Retina (tissue), 1 donor: ENCODE data around the gene FUOM.
A peak's percentile ranks its signal among the peaks of the same experiment; 100 is the strongest.

Experiments used
- DNase-seq: peaks from one replicate; pipeline ENCODE4 v3.0.0-alpha.2; 2016

The FUOM gene

DNA sequence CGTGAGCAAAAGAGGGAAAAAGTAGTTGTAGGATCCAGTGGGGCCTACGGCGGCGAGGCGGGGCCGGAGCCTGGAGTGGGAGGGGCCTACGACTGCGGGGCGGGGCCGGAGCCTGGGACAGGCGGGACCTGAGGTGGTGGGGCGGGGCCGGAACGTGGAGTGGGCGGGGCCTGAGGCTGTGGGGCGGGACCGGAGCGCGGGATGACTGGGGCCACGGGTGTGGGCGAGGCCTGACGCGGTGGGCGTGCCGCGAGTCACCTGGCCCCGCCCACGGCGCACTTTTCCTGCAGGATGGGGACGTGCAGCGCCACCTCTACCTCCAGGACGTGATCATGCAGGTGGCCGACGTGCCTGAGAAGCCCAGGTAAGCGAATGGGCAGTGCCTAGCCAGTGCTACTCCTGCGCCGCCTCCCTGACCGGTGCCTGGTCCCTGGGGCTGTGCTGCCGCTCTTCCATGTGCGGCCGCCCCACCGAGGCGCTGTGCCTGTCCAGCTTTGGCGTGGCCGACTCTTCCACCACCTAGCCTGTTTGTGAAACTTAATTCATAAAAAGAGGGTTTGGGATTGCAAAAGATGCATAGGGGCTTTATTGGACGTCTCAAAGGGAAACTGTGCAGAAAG lies 48.6 kb downstream of the FUOM start:
- DNase-seq: no peak

DNA sequence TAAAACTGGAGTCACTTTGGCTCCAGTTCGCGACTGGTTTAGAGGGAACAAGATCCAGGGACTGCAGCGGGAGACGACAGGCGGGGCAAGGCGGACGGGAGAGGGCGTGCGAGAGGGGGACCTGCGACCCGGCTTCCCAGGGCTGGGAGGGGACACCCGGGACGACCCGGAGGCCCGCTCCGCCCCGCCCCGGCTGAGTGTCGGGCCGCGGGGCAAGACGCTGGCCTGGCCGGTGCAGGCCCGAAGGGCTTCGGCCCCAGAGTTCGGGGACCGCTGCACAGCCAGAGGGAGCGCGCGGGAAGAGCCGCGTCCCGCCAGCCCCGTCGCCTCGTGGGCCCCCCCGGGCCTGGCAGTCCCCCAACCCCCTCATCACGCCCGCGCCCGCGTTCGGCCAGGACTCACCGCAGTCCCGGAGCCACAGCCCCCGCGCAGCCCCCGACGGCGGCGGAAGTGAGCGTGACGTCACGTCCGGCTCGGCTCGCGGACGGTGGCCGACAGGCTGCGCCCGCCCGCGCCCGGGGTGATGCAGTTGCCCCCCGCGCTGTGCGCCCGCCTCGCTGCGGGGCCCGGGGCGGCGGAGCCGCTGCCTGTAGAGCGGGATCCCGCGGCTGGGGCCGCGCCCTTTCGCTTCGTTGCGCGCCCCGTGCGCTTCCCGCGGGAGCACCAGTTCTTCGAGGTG lies 49.3 kb downstream of the FUOM start, which contains the start of the genes TUBGCP2 and ZNF511:
TSS of gene TUBGCP2 (minus strand) at position 452 of the 679 bp plus-strand sequence. CDS start 5,931 bp downstream, outside the sequence.
TSS of gene ZNF511 (plus strand) at position 494 of the 679 bp plus-strand sequence. CDS start at position 524, 30 bp downstream.
- peak; percentile 94 for DNase-seq

DNA sequence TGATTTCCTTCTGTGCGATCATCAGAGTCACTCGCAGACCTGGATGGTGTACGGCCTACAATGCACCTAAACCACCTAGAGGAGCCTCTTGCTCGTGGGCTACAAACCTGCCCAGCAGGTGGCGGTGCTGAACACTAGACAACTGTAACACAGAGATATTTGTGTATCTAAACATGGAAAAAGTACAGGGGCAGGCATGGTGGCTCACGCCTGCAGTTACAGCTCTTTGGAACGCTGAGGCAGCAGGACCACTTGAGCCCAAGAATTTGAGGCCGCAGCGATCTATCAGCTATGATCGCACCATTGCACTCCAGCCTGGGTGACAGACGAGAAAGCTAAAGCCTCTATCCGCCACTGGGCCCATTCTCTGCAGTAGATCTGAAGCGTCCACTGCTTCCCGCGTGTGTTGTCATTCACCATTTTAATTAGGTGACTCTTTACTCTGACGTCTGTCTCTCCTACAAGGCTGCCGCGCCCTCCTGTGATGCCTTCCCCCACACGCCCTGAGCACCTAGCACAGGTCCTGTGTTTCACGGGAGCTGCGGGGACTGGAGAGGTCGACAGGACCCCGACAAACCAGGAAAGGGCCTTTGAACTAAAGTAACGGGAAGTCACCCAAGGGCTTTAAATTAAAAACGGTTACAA lies 49.9 kb downstream of the FUOM start:
- peak; percentile 58 for DNase-seq

DNA sequence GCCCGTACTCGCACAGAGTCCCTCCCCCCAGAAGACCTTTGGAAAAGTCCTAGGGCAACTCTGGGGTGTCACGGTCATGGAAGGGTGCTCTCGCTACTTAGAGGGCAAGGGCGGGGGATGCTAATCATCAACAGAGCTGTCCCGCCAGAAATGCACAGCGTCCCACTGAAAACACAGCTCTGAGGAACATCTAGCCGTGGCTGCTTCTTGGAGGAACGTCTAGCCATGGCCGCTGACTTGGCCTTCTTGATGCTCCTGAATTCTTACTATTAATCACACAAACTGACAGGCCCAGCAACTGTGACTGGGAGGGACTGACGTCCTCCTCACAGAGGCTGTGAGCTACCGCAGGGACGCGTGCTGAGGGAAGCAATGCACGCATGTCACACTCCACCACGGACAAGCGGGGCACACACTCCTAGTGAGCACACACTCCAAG lies 50.9 kb downstream of the FUOM start:
- DNase-seq: no peak

DNA sequence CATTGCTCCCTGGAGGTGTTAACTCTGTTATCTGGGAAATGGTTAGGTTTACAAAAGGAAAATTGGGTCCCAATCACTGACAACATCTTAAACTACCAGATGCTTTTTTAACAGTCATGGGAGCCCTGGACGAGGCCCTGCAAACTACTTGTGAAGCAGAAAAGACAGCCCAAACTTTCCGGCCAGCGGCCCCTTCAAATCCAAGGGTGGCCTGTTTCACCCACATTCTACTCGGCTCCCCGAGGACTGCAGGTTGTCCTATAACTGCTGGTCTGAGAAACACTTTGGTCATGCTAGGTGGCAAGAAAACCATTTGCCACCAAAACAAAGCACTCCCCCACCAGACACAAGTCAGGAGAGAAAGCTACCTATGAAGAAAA lies 51.7 kb downstream of the FUOM start:
- no peak for DNase-seq
